Fibroblast of lung (primary cell): ENCODE results near the gene PLVAP. TPM values are rescaled to one million over a fixed set of nuclear protein-coding genes. Genes with fewer than 3 reads are reported as not detected.

Source experiments
- DNase-seq, 2 donors: peaks; one replicate each; pipeline versions ENCODE4 v3.0.0 to v3.0.0-alpha.2; 2010; ENCODE audit warnings: low read depth in 2 of 2
- H2AFZ ChIP-seq: 2 replicates; pipeline ENCODE4 v1.5.1; 2012; ENCODE audit warnings: low read length, control low read depth, inconsistent platforms
- H3K27ac ChIP-seq: 2 replicates; pipeline ENCODE4 v1.5.1; 2011; ENCODE audit warnings: low read length, control low read depth; ENCODE audit not compliant: insufficient read depth
- H3K27me3 ChIP-seq: 2 replicates; pipeline ENCODE4 v1.5.1; 2011; ENCODE audit warnings: mild to moderate bottlenecking, low read length; ENCODE audit not compliant: control insufficient read depth, insufficient read depth
- H3K36me3 ChIP-seq: 2 replicates; pipeline ENCODE4 v1.5.1; 2011; ENCODE audit warnings: low read length; ENCODE audit not compliant: control insufficient read depth, insufficient read depth
- H3K4me1 ChIP-seq: 2 replicates; pipeline ENCODE4 v1.5.1; 2011; ENCODE audit warnings: low read length; ENCODE audit not compliant: control insufficient read depth, insufficient read depth; ENCODE audit errors: extremely low read depth
- H3K4me2 ChIP-seq: 2 replicates; pipeline ENCODE4 v1.5.1; 2011; ENCODE audit warnings: low read length, control low read depth; ENCODE audit not compliant: insufficient read depth; ENCODE audit errors: extremely low read depth
- H3K4me3 ChIP-seq, 4 experiments: fragments of 200-600 bp in 1 of 4; sonication (generic) in 1 of 4; replicated peaks in 1 of 4; 2 replicates each; pipeline ENCODE4 v1.5.1; 2011 to 2016; ENCODE audit warnings: low read length in 4 of 4, low read depth in 3 of 4, mild to moderate bottlenecking in 3 of 4, control low read depth in 2 of 4, inconsistent platforms in 1 of 4, mixed read lengths in 1 of 4; ENCODE audit not compliant: insufficient read depth in 1 of 4; ENCODE audit errors: control extremely low read depth in 1 of 4
- H3K79me2 ChIP-seq: 2 replicates; pipeline ENCODE4 v1.5.1; 2012; ENCODE audit warnings: mild to moderate bottlenecking, low read length, inconsistent platforms; ENCODE audit not compliant: control insufficient read depth, insufficient read depth
- H3K9ac ChIP-seq: 2 replicates; pipeline ENCODE4 v1.5.1; 2011; ENCODE audit warnings: mild to moderate bottlenecking, low read length, control low read depth; ENCODE audit not compliant: insufficient read depth
- H3K9me3 ChIP-seq: 2 replicates; pipeline ENCODE4 v1.5.1; 2012; ENCODE audit warnings: low read depth, low read length; ENCODE audit not compliant: control insufficient read depth, insufficient read depth
- H4K20me1 ChIP-seq: 2 replicates; pipeline ENCODE4 v1.5.1; 2011; ENCODE audit warnings: low read length; ENCODE audit not compliant: control insufficient read depth, insufficient read depth; ENCODE audit errors: extremely low read depth
- EZH2 ChIP-seq: IDR thresholded peaks from 2 replicates; pipeline ENCODE4 v1.5.1; 2012; ENCODE audit warnings: low read length, control low read depth, mild to moderate bottlenecking; ENCODE audit errors: missing control alignments
- polyA plus RNA-seq, 2 donors: library from polyadenylated mRNA; depleted of rRNA in 1 of 2; stranded (reverse) in 1 of 2; unstranded in 1 of 2; fragments of >200 nt; gene quantifications; 2 replicates each; pipeline ENCODE4 v1.2.1, GENCODE V29; 2011 to 2012; ENCODE audit warnings: missing spikeins in 1 of 2
- total RNA-seq: library from RNA; depleted of rRNA; stranded (reverse); fragments of >200 nt; gene quantifications from 2 replicates; pipeline ENCODE4 v1.2.1, GENCODE V29; 2014
- TF ChIP-seq, protein P1 (sequence below), 2 donors: IDR thresholded peaks in 1 of 2; conservative IDR thresholded peaks in 1 of 2; 1 replicate in 1 of 2; 2 replicates in 1 of 2; pipeline ENCODE4 v1.5.1; 2011 to 2012; ENCODE audit warnings: low read length in 2 of 2, control low read depth in 1 of 2, inconsistent platforms in 1 of 2, low read depth in 1 of 2, mild to moderate bottlenecking in 1 of 2

Gene PLVAP
- total and polyA plus RNA-seq, 2 donors (not counting 1 experiment from before 2014, with no cell fraction given): not detected

DNA sequence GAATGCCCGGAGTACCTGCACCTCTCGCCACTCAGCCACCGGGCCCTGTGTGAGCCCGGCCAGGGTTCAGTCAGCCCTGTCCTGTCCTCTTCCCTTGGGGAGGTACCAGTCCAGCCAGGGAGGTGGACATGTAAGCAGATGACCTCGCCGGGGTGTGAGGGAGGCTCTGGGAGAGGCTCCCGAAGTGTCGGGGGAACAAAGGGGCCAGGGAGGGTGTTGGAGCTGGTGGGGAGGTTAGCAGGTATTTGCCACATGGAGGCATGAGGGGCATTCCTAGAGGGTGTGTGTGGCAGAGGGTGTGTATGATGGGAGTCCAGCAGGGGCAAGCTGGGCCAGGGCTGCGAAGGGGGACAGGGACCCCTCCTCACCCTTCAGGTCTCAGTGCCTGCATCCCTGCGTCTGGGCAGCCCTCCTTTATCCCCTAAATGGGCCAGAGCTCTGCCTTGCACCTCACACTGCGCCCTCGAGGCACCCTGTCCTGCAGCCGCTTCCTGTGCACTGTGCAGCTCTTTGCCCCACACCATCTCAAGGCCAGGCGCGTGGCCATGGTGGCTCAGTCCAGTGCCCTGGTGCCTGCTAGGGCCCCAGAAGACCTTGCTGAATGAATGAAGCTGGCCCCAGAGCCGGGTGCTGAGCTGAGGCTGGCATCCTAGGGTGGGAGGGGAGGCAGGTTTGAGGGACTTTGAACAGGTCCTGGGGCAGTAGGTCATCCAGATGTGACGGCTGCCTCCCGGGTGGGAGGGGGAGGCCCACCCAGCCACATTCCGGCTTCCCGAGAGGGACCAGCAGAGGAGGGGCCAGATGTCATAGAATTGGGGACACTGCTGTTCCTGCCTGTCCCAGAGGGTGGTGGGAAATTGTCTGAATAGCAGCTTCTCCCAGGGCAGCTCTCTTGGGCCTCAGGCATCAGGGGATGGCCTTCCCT lies 64.7 kb downstream of the PLVAP start:
- Histone ChIP-seq H4K20me1 (no peaks in the 10 kb centered on the region), H3K79me2 (peaks cover 38% of the 10 kb centered on the region), H3K9me3 (no peaks in the 10 kb centered on the region), H3K4me3 (no peak overlapping the region), H3K27ac (no peak overlapping the region), H3K9ac (no peak overlapping the region), H3K27me3 (no peaks in the 10 kb centered on the region), H3K4me2 (no peak overlapping the region), H2AFZ (no peak overlapping the region), H3K36me3 (peaks cover 14% of the 10 kb centered on the region), H3K4me1 (peaks cover 7% of the 10 kb centered on the region)
- TF ChIP-seq, protein P1, sequence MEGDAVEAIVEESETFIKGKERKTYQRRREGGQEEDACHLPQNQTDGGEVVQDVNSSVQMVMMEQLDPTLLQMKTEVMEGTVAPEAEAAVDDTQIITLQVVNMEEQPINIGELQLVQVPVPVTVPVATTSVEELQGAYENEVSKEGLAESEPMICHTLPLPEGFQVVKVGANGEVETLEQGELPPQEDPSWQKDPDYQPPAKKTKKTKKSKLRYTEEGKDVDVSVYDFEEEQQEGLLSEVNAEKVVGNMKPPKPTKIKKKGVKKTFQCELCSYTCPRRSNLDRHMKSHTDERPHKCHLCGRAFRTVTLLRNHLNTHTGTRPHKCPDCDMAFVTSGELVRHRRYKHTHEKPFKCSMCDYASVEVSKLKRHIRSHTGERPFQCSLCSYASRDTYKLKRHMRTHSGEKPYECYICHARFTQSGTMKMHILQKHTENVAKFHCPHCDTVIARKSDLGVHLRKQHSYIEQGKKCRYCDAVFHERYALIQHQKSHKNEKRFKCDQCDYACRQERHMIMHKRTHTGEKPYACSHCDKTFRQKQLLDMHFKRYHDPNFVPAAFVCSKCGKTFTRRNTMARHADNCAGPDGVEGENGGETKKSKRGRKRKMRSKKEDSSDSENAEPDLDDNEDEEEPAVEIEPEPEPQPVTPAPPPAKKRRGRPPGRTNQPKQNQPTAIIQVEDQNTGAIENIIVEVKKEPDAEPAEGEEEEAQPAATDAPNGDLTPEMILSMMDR (conservative IDR thresholded peaks at IDR 0.05 in 1 of 2, IDR thresholded peaks at IDR 0.05 in 1 of 2; ENCODE audit: low read depth in 1 of 2, low read length in 2 of 2): no peak
- no peak for TF ChIP-seq EZH2
- no peak for DNase-seq

DNA sequence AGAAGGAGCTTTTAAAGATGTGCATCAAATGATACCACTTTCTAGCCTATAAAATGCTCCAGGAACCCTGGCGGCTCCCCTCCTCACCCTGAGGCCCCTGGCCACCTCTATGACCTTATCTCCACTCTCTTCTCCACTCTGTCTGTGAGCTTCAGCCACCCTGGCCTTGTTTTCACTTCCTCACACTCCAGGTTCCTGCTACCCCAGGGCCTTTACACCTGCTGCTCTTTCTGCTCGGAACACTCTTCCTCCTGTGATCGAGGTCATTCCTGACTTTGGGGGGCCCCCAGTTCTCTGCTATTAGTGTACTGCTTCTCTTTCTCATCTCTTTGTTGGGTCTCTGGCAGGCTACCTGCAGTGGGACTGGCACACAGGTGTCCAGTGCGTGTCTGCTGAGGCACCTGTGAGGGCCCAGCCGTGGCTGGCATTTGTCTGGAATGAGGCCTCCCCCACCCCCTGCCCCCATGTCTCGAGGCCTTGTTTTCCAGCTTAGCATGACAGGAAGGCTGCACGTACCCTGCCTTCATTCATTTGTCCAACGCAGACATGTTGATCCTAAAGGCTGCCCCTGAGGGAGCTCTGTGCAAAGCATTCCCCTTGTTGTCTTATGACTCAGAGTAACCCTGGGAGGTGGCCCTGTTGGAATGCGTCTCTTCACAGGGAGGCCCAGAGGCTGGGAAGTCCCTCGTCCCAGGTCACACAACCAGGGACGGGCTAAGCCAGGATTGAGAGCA lies 65.5 kb downstream of the PLVAP start:
- DNase-seq: peak in 1 of 2 donors; percentile 72
- Histone ChIP-seq H3K9ac (no peak overlapping the region), H3K9me3 (no peaks in the 10 kb centered on the region), H2AFZ (no peak overlapping the region), H3K79me2 (peaks cover 38% of the 10 kb centered on the region), H3K4me2 (no peak overlapping the region), H3K4me3 (no peak overlapping the region), H3K27ac (no peak overlapping the region), H3K27me3 (no peaks in the 10 kb centered on the region), H3K36me3 (peaks cover 14% of the 10 kb centered on the region), H3K4me1 (peaks cover 7% of the 10 kb centered on the region), H4K20me1 (no peaks in the 10 kb centered on the region)
- TF ChIP-seq, protein P1 (conservative IDR thresholded peaks at IDR 0.05 in 1 of 2, IDR thresholded peaks at IDR 0.05 in 1 of 2; ENCODE audit: low read depth in 1 of 2, low read length in 2 of 2): no peak
- TF ChIP-seq EZH2: no peak

DNA sequence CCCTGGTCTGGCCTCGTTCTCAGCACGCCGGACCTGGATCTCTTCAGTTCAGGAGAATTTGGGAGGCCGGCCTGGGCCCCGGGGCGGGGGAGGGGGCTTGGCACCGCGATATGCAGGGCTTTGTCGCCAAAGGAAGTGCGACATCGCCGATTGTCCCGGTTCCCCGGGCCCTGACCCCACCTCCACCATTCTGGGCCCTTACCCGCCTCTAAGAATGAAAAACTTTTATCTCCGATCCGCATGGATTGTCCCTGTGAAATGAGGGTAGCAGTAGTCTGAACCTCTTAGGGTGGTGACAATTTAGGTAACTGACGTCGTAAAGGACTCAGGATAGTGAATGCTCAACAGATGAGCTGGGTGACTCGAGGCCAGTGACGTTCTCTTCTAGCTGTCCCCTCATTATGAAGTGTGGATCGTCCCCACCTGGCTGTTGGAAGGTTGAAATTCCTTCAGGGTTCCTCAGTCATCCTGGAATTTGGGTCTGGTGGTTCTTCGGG lies 67.1 kb downstream of the PLVAP start:
- Histone ChIP-seq H3K9ac (peak overlapping the region; percentile 78), H2AFZ (no peak overlapping the region), H3K79me2 (peaks cover 38% of the 10 kb centered on the region), H3K4me1 (peaks cover 7% of the 10 kb centered on the region), H4K20me1 (no peaks in the 10 kb centered on the region), H3K4me2 (peak overlapping the region; percentile 92), H3K27ac (peak overlapping the region; percentile 76), H3K27me3 (no peaks in the 10 kb centered on the region), H3K4me3 (peak overlapping the region; percentile 85 to 98 (median 92)), H3K36me3 (peaks cover 8% of the 10 kb centered on the region), H3K9me3 (no peaks in the 10 kb centered on the region)
- TF ChIP-seq, protein P1 (conservative IDR thresholded peaks at IDR 0.05 in 1 of 2, IDR thresholded peaks at IDR 0.05 in 1 of 2; ENCODE audit: low read depth in 1 of 2, low read length in 2 of 2): no peak
- TF ChIP-seq EZH2: no peak
- DNase-seq: no peak
